K562 (cell line): Measurements from ENCODE around the gene ZSWIM4. TPM values are rescaled to one million over a fixed set of nuclear protein-coding genes. Genes with fewer than 3 reads are reported as not detected.

ENCODE experiments used
- ESRRB ChIP-seq: fragments of 250-450 bp; sonication (Bioruptor Pico); IDR thresholded peaks from 2 replicates; pipeline ENCODE4 v1.5.0; 2020; ENCODE audit warnings: mild to moderate bottlenecking, moderate library complexity, borderline replicate concordance
- MAFF ChIP-seq: IDR thresholded peaks from 2 replicates; pipeline ENCODE4 v1.6.1; 2012; ENCODE audit warnings: low read length, improper control_type of control experiment
- RNF2 ChIP-seq: sonication (generic); IDR thresholded peaks from 2 replicates; pipeline ENCODE4 v1.6.1; 2016
- SPI1 ChIP-seq: IDR thresholded peaks from 2 replicates; pipeline ENCODE4 v1.6.1; 2011; ENCODE audit warnings: low read depth, low read length, control low read depth, borderline replicate concordance
- ZNF143 ChIP-seq: sonication (generic); formaldehyde crosslinking; IDR thresholded peaks from 2 replicates; pipeline ENCODE4 v1.9.0; 2022; ENCODE audit warnings: mild to moderate bottlenecking, missing genetic modification reagents
- ZNF24 ChIP-seq: fragments of 450-650 bp; IDR thresholded peaks from 2 replicates; pipeline ENCODE4 v1.6.1; 2016
- ZNF561 ChIP-seq: fragments of 450-650 bp; formaldehyde crosslinking; conservative IDR thresholded peaks from 2 replicates; pipeline ENCODE4 v1.4.0; 2020; ENCODE audit warnings: mild to moderate bottlenecking, moderate library complexity
- polyA plus RNA-seq, 8 experiments: library from polyadenylated mRNA; depleted of rRNA in 4 of 8; stranded (reverse) in 5 of 8; unstranded in 3 of 8; fragments of >200 nt; fragmentation: Nextera tagmentation in 2 of 8; fragmentation: Illumina TruSeq in 1 of 8; extraction: Ambion mirVana in 2 of 8; extraction: Trizol in 1 of 8; gene quantifications; 2 replicates each; pipeline versions ENCODE4 v1.2.1 to v1.2.3, GENCODE V29; 2011 to 2014; ENCODE audit warnings: inconsistent platforms in 1 of 8, missing spikeins in 1 of 8
- total RNA-seq, 7 experiments: library from RNA; depleted of rRNA in 6 of 7; stranded (reverse); fragments of >200 nt in 6 of 7; fragmentation: Illumina TruSeq in 2 of 7; extraction: Trizol in 2 of 7; gene quantifications; 2 replicates each; pipeline versions ENCODE4 v1.2.1 to v1.2.3, GENCODE V29; 2011 to 2021; ENCODE audit warnings: low replicate concordance in 1 of 7
- TF ChIP-seq, protein P1 (sequence below), 2 experiments: fragments of 450-650 bp in 1 of 2; IDR thresholded peaks; 2 replicates each; pipeline ENCODE4 v1.6.1; 2011 to 2017; ENCODE audit warnings: low read depth in 2 of 2, antibody characterized with exemption in 1 of 2, borderline replicate concordance in 1 of 2, low read length in 1 of 2, mild to moderate bottlenecking in 1 of 2, mixed read lengths in 1 of 2; ENCODE audit not compliant: control insufficient read depth in 1 of 2
- TF ChIP-seq, protein P2 (sequence below): fragments of 150-350 bp; conservative IDR thresholded peaks from 2 replicates; pipeline ENCODE4 v1.6.1; 2014; ENCODE audit warnings: low read length

The ZSWIM4 gene
- total and polyA plus RNA-seq, 9 of the 15 experiments (the other 6 are each of a cell fraction or from before 2014, with no cell fraction given), result 0.25 to 3.7 (median 0.79) TPM; not detected in 2

DNA sequence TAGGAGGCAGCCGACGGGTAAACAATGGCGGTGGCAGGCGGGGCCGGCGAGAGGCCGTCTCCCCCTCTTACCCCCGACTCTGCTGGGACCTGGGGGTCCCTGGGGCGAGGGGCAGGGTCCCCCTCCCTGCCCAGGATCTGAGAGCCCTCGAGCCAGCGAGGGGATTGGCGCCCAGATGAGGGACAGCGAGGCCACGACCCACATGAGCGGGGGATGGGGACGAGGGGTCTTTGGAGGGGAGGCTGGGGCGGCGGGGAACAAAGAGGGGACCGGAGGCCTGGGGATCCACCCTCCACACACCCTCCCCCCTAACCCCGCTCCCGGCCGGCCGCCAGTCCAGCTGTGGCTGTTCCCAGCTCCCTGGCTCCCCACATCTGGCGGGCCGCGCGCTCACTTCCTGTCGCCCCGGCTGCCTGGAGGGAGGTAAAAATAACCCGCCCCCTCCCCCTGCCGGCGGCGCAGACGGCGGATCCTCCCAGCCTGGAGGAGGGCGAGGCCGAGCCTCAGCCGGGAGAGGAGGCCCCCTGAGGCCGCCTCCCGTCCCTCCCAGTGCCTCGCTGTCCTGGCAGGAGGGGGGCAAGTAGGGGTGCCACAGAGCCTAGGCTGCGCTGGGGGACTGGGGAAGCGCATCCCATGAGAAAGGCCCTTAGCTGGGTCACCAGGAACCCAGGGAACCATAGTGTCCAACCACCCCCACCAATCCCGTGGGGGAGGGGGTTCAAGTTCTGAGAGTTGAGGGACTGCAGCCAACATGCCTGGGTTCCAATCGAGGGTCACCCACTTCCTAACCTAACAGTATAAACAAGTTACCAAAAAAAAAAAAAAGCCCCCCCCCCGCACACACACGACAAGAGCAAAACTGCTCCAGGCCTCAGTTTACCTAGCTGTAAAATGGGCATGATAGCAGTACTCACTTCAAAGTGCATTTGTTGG, 52.4 kb downstream of the ZSWIM4 start (continued):
- TF ChIP-seq, protein P1, sequence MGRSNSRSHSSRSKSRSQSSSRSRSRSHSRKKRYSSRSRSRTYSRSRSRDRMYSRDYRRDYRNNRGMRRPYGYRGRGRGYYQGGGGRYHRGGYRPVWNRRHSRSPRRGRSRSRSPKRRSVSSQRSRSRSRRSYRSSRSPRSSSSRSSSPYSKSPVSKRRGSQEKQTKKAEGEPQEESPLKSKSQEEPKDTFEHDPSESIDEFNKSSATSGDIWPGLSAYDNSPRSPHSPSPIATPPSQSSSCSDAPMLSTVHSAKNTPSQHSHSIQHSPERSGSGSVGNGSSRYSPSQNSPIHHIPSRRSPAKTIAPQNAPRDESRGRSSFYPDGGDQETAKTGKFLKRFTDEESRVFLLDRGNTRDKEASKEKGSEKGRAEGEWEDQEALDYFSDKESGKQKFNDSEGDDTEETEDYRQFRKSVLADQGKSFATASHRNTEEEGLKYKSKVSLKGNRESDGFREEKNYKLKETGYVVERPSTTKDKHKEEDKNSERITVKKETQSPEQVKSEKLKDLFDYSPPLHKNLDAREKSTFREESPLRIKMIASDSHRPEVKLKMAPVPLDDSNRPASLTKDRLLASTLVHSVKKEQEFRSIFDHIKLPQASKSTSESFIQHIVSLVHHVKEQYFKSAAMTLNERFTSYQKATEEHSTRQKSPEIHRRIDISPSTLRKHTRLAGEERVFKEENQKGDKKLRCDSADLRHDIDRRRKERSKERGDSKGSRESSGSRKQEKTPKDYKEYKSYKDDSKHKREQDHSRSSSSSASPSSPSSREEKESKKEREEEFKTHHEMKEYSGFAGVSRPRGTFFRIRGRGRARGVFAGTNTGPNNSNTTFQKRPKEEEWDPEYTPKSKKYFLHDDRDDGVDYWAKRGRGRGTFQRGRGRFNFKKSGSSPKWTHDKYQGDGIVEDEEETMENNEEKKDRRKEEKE (IDR thresholded peaks at IDR 0.05; ENCODE audit: borderline replicate concordance in 1 of 2, control insufficient read depth in 1 of 2, low read depth in 2 of 2, low read length in 1 of 2), result 0 out of 4 replicates have a peak, but pooled peaks of 1 of the 2 experiments have one; percentile 56
- TF ChIP-seq, protein P2, sequence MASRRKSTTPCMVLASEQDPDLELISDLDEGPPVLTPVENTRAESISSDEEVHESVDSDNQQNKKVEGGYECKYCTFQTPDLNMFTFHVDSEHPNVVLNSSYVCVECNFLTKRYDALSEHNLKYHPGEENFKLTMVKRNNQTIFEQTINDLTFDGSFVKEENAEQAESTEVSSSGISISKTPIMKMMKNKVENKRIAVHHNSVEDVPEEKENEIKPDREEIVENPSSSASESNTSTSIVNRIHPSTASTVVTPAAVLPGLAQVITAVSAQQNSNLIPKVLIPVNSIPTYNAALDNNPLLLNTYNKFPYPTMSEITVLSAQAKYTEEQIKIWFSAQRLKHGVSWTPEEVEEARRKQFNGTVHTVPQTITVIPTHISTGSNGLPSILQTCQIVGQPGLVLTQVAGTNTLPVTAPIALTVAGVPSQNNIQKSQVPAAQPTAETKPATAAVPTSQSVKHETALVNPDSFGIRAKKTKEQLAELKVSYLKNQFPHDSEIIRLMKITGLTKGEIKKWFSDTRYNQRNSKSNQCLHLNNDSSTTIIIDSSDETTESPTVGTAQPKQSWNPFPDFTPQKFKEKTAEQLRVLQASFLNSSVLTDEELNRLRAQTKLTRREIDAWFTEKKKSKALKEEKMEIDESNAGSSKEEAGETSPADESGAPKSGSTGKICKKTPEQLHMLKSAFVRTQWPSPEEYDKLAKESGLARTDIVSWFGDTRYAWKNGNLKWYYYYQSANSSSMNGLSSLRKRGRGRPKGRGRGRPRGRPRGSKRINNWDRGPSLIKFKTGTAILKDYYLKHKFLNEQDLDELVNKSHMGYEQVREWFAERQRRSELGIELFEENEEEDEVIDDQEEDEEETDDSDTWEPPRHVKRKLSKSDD, result no peak
- TF ChIP-seq ZNF561 (no peak), SPI1 (peak; percentile 59; the same call in 1 of the 2 replicates), RNF2 (peak; percentile 89), ZNF143 (CRISPR knock-in tag) (no peak), ESRRB (CRISPR knock-in tag) (no peak), MAFF (no peak), ZNF24 (peak; percentile 88)
